K562 (cell line): ENCODE results near the gene AKAP13. TPM values are rescaled to one million over a fixed set of nuclear protein-coding genes. Genes with fewer than 3 reads are reported as not detected.

ENCODE experiments used
- ATAC-seq: fragments of 200-7000 bp; cut with Tn5 transposase; 3 replicates; pipeline ENCODE4 v1.9.1; 2020; ENCODE audit warnings: moderate library complexity
- BruUV-seq: library from RNA; stranded (reverse); fragments of 400-500 nt; replicated peaks from 2 replicates; lab custom pipeline; 2021; lab: Mats Ljungman, UMichigan
- CTCF ChIA-PET: fragments of 300-600 bp; formaldehyde crosslinking; extraction: SDS; loops from one replicate; lab custom pipeline; 2021; ENCODE audit warnings: low intra/inter-chr PET ratio; lab: Yijun Ruan, JAX
- POLR2A ChIA-PET: fragments of 300-600, 350-650 bp; sonication (Branson Sonifier 250); formaldehyde crosslinking; extraction: SDS; loops from one replicate; lab custom pipeline; 2021; ENCODE audit warnings: antibody characterized with exemption, inconsistent platforms; lab: Yijun Ruan, JAX
- DNase-seq, 4 experiments: peaks; one replicate each; pipeline versions ENCODE4 v3.0.0 to v3.0.0-alpha.2; 2011 to 2018; ENCODE audit warnings: low spot score in 3 of 4, mixed read lengths in 3 of 4; ENCODE audit errors: extremely low read depth in 1 of 4
- FAIRE-seq: peaks from 2 replicates; lab custom pipeline; 2011; peaks lifted over from hg19 to GRCh38; lab: Jason Lieb, UNC
- H2AFZ ChIP-seq: 2 replicates; pipeline ENCODE4 v1.6.0; 2011; ENCODE audit warnings: low read depth, low read length, control low read depth, inconsistent platforms
- H3K27ac ChIP-seq: fragments of 200-600 bp; 3 replicates; pipeline ENCODE4 v1.8.0; 2011; ENCODE audit warnings: low read depth, mild to moderate bottlenecking, control low read depth, inconsistent platforms, low read length, moderate library complexity, mixed read lengths; ENCODE audit errors: extremely low read depth
- H3K27me3 ChIP-seq, 2 experiments: fragments of 300-600 bp in 1 of 2; 2 replicates in 1 of 2; 3 replicates in 1 of 2; pipeline versions ENCODE4 v1.6.0 to v1.8.0; 2011; ENCODE audit warnings: inconsistent platforms in 2 of 2, low read length in 2 of 2, mild to moderate bottlenecking in 1 of 2, mixed read lengths in 1 of 2, moderate library complexity in 1 of 2; ENCODE audit not compliant: control insufficient read depth in 2 of 2, insufficient read depth in 2 of 2
- H3K36me3 ChIP-seq: fragments of 300-600 bp; 3 replicates; pipeline ENCODE4 v1.8.0; 2011; ENCODE audit warnings: mild to moderate bottlenecking, low read length, inconsistent platforms; ENCODE audit not compliant: control insufficient read depth, insufficient read depth
- H3K4me1 ChIP-seq, 2 experiments: fragments of 200-600 bp in 1 of 2; replicated peaks in 1 of 2; 2 replicates in 1 of 2; 3 replicates in 1 of 2; pipeline versions ENCODE4 v1.5.1 to v1.8.0; 2011; ENCODE audit warnings: inconsistent platforms in 2 of 2, low read length in 2 of 2, mild to moderate bottlenecking in 1 of 2, mixed read lengths in 1 of 2, moderate library complexity in 1 of 2; ENCODE audit not compliant: control insufficient read depth in 2 of 2, insufficient read depth in 2 of 2
- H3K4me2 ChIP-seq: 2 replicates; pipeline ENCODE4 v1.6.1; 2011; ENCODE audit warnings: low read length, control low read depth, inconsistent platforms, mixed read lengths; ENCODE audit not compliant: insufficient read depth
- H3K4me3 ChIP-seq: fragments of 200-600 bp; sonication (generic), shearing (Covaris generic); 2 replicates; pipeline ENCODE4 v1.5.1; 2016; ENCODE audit warnings: control low read depth, inconsistent platforms
- H3K79me2 ChIP-seq: fragments of 200-600 bp; 3 replicates; pipeline ENCODE4 v1.8.0; 2011; ENCODE audit warnings: low read length, inconsistent platforms; ENCODE audit not compliant: control insufficient read depth, insufficient read depth
- H3K9ac ChIP-seq, 2 experiments: 2 replicates each; pipeline versions ENCODE4 v1.6.0 to v1.6.1; 2011; ENCODE audit warnings: low read depth in 2 of 2, low read length in 2 of 2, control low read depth in 1 of 2, inconsistent platforms in 1 of 2, mild to moderate bottlenecking in 1 of 2, mixed read lengths in 1 of 2; ENCODE audit not compliant: insufficient read depth in 1 of 2
- H3K9me1 ChIP-seq: one replicate; pipeline ENCODE4 v1.6.0; 2011; ENCODE audit warnings: inconsistent platforms, mild to moderate bottlenecking, low read length, moderate library complexity; ENCODE audit not compliant: control insufficient read depth, insufficient read depth
- H3K9me3 ChIP-seq: replicated peaks from 2 replicates; pipeline ENCODE4 v1.5.1; 2011; ENCODE audit warnings: low read depth, low read length, inconsistent platforms; ENCODE audit not compliant: control insufficient read depth, insufficient read depth
- H4K20me1 ChIP-seq: replicated peaks from 2 replicates; pipeline ENCODE4 v1.6.1; 2011; ENCODE audit warnings: low read length, inconsistent platforms, mixed read lengths; ENCODE audit not compliant: control insufficient read depth, insufficient read depth
- BRF2 ChIP-seq: IDR thresholded peaks from 3 replicates; pipeline ENCODE4 v1.6.1; 2011; ENCODE audit warnings: borderline replicate concordance, mild to moderate bottlenecking; ENCODE audit not compliant: insufficient read length, insufficient read depth
- E2F3 ChIP-seq: fragments of 250-450 bp; sonication (Bioruptor Pico); IDR thresholded peaks from 2 replicates; pipeline ENCODE4 v1.4.0; 2020; ENCODE audit warnings: mild to moderate bottlenecking
- NFATC3 ChIP-seq: fragments of 450-650 bp; IDR thresholded peaks from 2 replicates; pipeline ENCODE4 v1.6.1; 2017; ENCODE audit warnings: mild to moderate bottlenecking
- POLR2B ChIP-seq: fragments of 450-650 bp; IDR thresholded peaks from 2 replicates; pipeline ENCODE4 v1.6.1; 2018; ENCODE audit warnings: low read depth; ENCODE audit not compliant: partially characterized antibody
- PRPF4 ChIP-seq: fragments of 200-400 bp; formaldehyde crosslinking; IDR thresholded peaks from one replicate; pipeline ENCODE4 v1.6.1; 2017; ENCODE audit warnings: low read length, low read depth, mild to moderate bottlenecking; ENCODE audit not compliant: insufficient read depth, poor library complexity, severe bottlenecking
- RBM39 ChIP-seq: fragments of 200-400 bp; formaldehyde crosslinking; optimal IDR thresholded peaks from 2 replicates; pipeline ENCODE3; 2018; ENCODE audit warnings: low read depth, low read length
- ZC3H8 ChIP-seq: fragments of 450-650 bp; IDR thresholded peaks from 2 replicates; pipeline ENCODE4 v1.6.1; 2017
- WGBS: fragments of 100-300 bp; shearing (Covaris generic); methylation state at CpG from one replicate; pipeline ENCODE4 v1.1.6; 2016; ENCODE audit warnings: low coverage, mixed read lengths; ENCODE audit not compliant: insufficient coverage; ENCODE audit errors: missing lambda C conversion rate; 5-methylcytosine and 5-hydroxymethylcytosine counted together
- in situ Hi-C: fragments of 300-500 bp; cut with MboI; formaldehyde crosslinking; loops from 4 replicates; pipeline ENCODE4 v1.15.0; 2018; ENCODE audit warnings: inconsistent platforms, mixed read lengths
- intact Hi-C: fragments of 100-400 bp; cut with micrococcal nuclease; formaldehyde crosslinking; loops from 2 replicates; pipeline ENCODE4 v1.14.2; 2022
- polyA plus RNA-seq, 8 experiments: library from polyadenylated mRNA; depleted of rRNA in 4 of 8; stranded (reverse) in 5 of 8; unstranded in 3 of 8; fragments of >200 nt; fragmentation: Nextera tagmentation in 2 of 8; fragmentation: Illumina TruSeq in 1 of 8; extraction: Ambion mirVana in 2 of 8; extraction: Trizol in 1 of 8; gene quantifications; 2 replicates each; pipeline versions ENCODE4 v1.2.1 to v1.2.3, GENCODE V29; 2011 to 2014; ENCODE audit warnings: inconsistent platforms in 1 of 8, missing spikeins in 1 of 8
- total RNA-seq, 7 experiments: library from RNA; depleted of rRNA in 6 of 7; stranded (reverse); fragments of >200 nt in 6 of 7; fragmentation: Illumina TruSeq in 2 of 7; extraction: Trizol in 2 of 7; gene quantifications; 2 replicates each; pipeline versions ENCODE4 v1.2.1 to v1.2.3, GENCODE V29; 2011 to 2021; ENCODE audit warnings: low replicate concordance in 1 of 7
- TF ChIP-seq, protein P1 (sequence below): fragments of 450-650 bp; IDR thresholded peaks from 2 replicates; pipeline ENCODE4 v1.6.1; 2017; ENCODE audit warnings: antibody characterized with exemption

AKAP13 gene
- total and polyA plus RNA-seq, 9 of the 15 experiments (the other 6 are each of a cell fraction or from before 2014, with no cell fraction given), result 0.03 to 1.7 (median 0.42) TPM

GRCh38 chr15:85709250-85709649 is 328.8 kb downstream of the AKAP13 start:
- DNase-seq (no peak), ATAC-seq (no peak), FAIRE-seq (no peak)
- ChIA-PET POLR2A (interaction anchor here (0.6 kb wide), 1 partner anchor 31 kb away, joined by 3 read pairs; no protein-coding TSS in a partner anchor), CTCF (no interaction called here)
- H2AFZ ChIP-seq, result no peak overlapping the region
- no peak overlapping the region for H3K27ac ChIP-seq
- TF ChIP-seq BRF2 (no peak), ZC3H8 (no peak), PRPF4 (no peak), E2F3 (CRISPR knock-in tag) (no peak), POLR2B (no peak), RBM39 (no peak), NFATC3 (no peak)
- TF ChIP-seq, protein P1, sequence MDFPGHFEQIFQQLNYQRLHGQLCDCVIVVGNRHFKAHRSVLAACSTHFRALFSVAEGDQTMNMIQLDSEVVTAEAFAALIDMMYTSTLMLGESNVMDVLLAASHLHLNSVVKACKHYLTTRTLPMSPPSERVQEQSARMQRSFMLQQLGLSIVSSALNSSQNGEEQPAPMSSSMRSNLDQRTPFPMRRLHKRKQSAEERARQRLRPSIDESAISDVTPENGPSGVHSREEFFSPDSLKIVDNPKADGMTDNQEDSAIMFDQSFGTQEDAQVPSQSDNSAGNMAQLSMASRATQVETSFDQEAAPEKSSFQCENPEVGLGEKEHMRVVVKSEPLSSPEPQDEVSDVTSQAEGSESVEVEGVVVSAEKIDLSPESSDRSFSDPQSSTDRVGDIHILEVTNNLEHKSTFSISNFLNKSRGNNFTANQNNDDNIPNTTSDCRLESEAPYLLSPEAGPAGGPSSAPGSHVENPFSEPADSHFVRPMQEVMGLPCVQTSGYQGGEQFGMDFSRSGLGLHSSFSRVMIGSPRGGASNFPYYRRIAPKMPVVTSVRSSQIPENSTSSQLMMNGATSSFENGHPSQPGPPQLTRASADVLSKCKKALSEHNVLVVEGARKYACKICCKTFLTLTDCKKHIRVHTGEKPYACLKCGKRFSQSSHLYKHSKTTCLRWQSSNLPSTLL, result no peak
- H3K4me3 ChIP-seq, result no peak overlapping the region
- in situ Hi-C loops, result no loop called here
- H3K4me1 ChIP-seq, result no peaks in the 10 kb centered on the region; a peak in 1 of 5 replicates
- WGBS, result 3% methylated on average over 2 of the region's 2 CpGs
- H3K4me2 ChIP-seq, result no peak overlapping the region
- H3K9me1 ChIP-seq, result no peaks in the 10 kb centered on the region
- H3K27me3 ChIP-seq, result no peaks in the 10 kb centered on the region
- no peak overlapping the region for H3K9ac ChIP-seq
- no peaks in the 10 kb centered on the region for H4K20me1 ChIP-seq
- H3K36me3 ChIP-seq, result no peaks in the 10 kb centered on the region
- H3K9me3 ChIP-seq, result no peaks in the 10 kb centered on the region
- H3K79me2 ChIP-seq, result no peaks in the 10 kb centered on the region
- intact Hi-C loops, result no loop called here
- no TSS peak for BruUV-seq
